ENCODE measurements around the gene RRP1.

- no peak for TF ChIP-seq TBP (optimal IDR thresholded peaks at IDR 0.05; ENCODE audit: low read depth, low read length)
- no peak for TF ChIP-seq ZNF121 (CRISPR knock-in tag; conservative IDR thresholded peaks at IDR 0.05)
- TF ChIP-seq PYGO2 (tag; IDR thresholded peaks at IDR 0.05) = no peak
- TF ChIP-seq HLTF (IDR thresholded peaks at IDR 0.05) = no peak
- TF ChIP-seq ZNF589 (CRISPR knock-in tag; IDR thresholded peaks at IDR 0.05; ENCODE audit: low read depth) = no peak
- no peak for TF ChIP-seq TAF1 (IDR thresholded peaks at IDR 0.05; ENCODE audit: control insufficient read depth, extremely low read depth, insufficient read depth, low read length, severe bottlenecking)
- TF ChIP-seq RCOR1 (IDR thresholded peaks at IDR 0.05; ENCODE audit: borderline replicate concordance in 1 of 2, low read depth in 2 of 2, low read length in 2 of 2) = no peak
- TF ChIP-seq HCFC1 (IDR thresholded peaks at IDR 0.05; ENCODE audit: low read depth, low read length) = no peak
- TF ChIP-seq BRCA1 (IDR thresholded peaks at IDR 0.05) = no peak
- no peak for TF ChIP-seq BRCA1 (CRISPR knock-in tag; IDR thresholded peaks at IDR 0.05)
- no peak for TF ChIP-seq REST (IDR thresholded peaks at IDR 0.05; ENCODE audit: borderline replicate concordance)
- no peak for TF ChIP-seq REST (CRISPR knock-in tag; IDR thresholded peaks at IDR 0.05; ENCODE audit: low read depth)
- TF ChIP-seq RNF2 (IDR thresholded peaks at IDR 0.05) = no peak
Observed at GRCh38 chr21:43772425-43772821, 17.0 kb upstream of the RRP1 start.

All from K562 (cell line).